Measurements from ENCODE around the gene UBE3C. TPM values are rescaled to one million over a fixed set of nuclear protein-coding genes. Genes with fewer than 3 reads are reported as not detected.

Gene UBE3C
- polyA plus RNA-seq, 1 donor from 2014 or later: 39.0 TPM

DNA sequence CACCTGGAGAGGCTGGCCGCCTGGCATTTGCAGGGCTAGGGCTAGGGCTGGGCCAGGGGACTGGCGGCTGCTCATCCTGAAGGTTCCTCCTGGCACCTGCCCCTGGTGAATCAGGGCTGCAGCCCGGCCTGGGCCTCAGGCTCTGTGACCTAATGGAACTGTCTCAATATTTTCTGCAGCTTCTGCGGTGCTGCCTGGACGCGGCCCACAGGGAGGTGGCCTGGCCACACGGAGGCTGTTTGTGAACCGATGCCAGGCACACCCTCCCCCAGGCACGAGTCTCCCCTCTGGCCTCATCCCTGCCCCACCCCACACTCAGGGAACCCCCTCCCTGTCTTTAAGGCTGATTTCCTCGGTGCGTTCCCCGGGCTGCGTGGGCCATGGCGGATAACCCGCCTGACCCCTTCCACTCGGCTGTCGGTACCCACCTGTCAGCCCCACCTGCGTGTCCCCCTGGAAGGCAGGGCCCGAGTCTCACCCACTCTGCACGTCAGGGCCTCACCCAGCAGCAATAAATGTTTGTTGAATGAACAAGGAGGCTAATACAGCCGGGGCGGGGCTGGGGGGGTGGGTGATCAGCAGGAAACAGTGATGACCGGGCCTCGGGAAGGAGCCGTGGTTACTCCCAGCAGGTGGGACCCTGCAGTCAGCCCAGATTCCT lies 143.5 kb downstream of the UBE3C start:
- H3F3A ChIP-seq (ENCODE audit: insufficient read depth, low read length, poor library complexity, severe bottlenecking): no peaks in the 10 kb centered on the region
- H3K27me3 ChIP-seq (ENCODE audit: insufficient read depth, low read depth, low read length): no peaks in the 10 kb centered on the region
- H3K27ac ChIP-seq (ENCODE audit: low read length): no peak overlapping the region
- TF ChIP-seq EZH2 (IDR thresholded peaks at IDR 0.05; ENCODE audit: borderline replicate concordance, insufficient read depth, low read length, poor library complexity, severe bottlenecking) (no peak), EP300 (conservative IDR thresholded peaks at IDR 0.05; ENCODE audit: poor library complexity, severe bottlenecking) (no peak), TAF1 (IDR thresholded peaks at IDR 0.05; ENCODE audit: low read depth) (no peak), SMC3 (conservative IDR thresholded peaks at IDR 0.05; ENCODE audit: poor library complexity) (no peak)
- no peaks in the 10 kb centered on the region for H3K9me2 ChIP-seq (ENCODE audit: insufficient read depth, low read length)
- H3K4me3 ChIP-seq (ENCODE audit: low read length): no peak overlapping the region
- H2AFZ ChIP-seq (ENCODE audit: low read depth, low read length): no peak overlapping the region
- H3K9ac ChIP-seq (ENCODE audit: low read length): no peak overlapping the region
- H3K9me3 ChIP-seq (ENCODE audit: low read length): no peaks in the 10 kb centered on the region
- H4K20me1 ChIP-seq (ENCODE audit: insufficient read depth): no peaks in the 10 kb centered on the region
- no peaks in the 10 kb centered on the region for H3K36me3 ChIP-seq (ENCODE audit: insufficient read depth, low read length)
- no peaks in the 10 kb centered on the region for H3K79me2 ChIP-seq (replicated peaks; ENCODE audit: insufficient read depth, low read length)
- H3K4me2 ChIP-seq (ENCODE audit: low read length): no peak overlapping the region

DNA sequence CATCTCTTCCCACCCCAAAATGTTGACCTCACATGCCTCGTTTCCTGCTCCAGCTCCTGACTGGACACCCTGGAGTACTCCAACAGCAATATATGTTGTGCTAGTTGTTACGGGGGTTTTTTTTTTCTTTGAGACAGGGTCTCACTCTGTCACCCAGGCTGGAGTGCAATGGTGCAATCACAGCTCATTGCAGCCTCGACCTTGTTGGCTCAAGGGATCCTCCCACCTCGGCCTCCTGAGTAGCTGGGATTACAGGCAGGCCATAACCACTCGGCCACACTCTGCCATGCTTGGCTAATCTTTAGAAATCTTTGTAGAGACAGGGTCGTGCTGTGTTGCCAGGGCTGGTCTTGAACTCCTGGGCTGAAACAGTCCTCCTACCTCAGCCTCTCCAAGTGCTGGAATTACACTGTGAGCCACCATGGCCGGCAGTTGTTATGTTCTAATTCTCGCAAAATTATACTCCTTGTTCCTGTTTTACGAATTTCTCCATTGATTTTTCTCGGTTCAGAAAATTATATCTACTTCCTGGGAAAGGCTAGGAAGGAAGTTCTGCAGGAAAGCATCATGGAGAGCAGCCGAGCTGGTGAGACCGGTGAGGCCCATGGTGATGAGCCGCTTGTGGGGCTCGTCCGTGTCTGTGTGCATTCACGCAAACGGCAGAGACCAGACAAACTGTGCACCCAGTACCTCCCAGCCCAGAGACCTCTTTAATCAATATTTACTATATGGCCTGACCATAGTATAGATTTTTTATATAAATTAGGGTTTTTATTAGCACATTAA lies 145.7 kb downstream of the UBE3C start:
- Histone ChIP-seq H4K20me1 (ENCODE audit: insufficient read depth) (no peaks in the 10 kb centered on the region), H3K4me2 (ENCODE audit: low read length) (no peak overlapping the region), H3K9ac (ENCODE audit: low read length) (no peak overlapping the region), H3F3A (ENCODE audit: insufficient read depth, low read length, poor library complexity, severe bottlenecking) (no peaks in the 10 kb centered on the region), H2AFZ (ENCODE audit: low read depth, low read length) (no peak overlapping the region), H3K9me3 (ENCODE audit: low read length) (no peaks in the 10 kb centered on the region), H3K36me3 (ENCODE audit: insufficient read depth, low read length) (no peaks in the 10 kb centered on the region), H3K4me3 (ENCODE audit: low read length) (no peak overlapping the region), H3K27me3 (ENCODE audit: insufficient read depth, low read depth, low read length) (no peaks in the 10 kb centered on the region), H3K9me2 (ENCODE audit: insufficient read depth, low read length) (no peaks in the 10 kb centered on the region), H3K27ac (ENCODE audit: low read length) (no peak overlapping the region), H3K79me2 (replicated peaks; ENCODE audit: insufficient read depth, low read length) (no peaks in the 10 kb centered on the region)
- TF ChIP-seq EP300 (conservative IDR thresholded peaks at IDR 0.05; ENCODE audit: poor library complexity, severe bottlenecking) (no peak), POLR2AphosphoS5 (IDR thresholded peaks at IDR 0.05) (no peak), MXI1 (conservative IDR thresholded peaks at IDR 0.05; ENCODE audit: poor library complexity, severe bottlenecking) (no peak), EZH2 (IDR thresholded peaks at IDR 0.05; ENCODE audit: borderline replicate concordance, insufficient read depth, low read length, poor library complexity, severe bottlenecking) (no peak), RAD21 (conservative IDR thresholded peaks at IDR 0.05) (no peak), SMC3 (conservative IDR thresholded peaks at IDR 0.05; ENCODE audit: poor library complexity) (no peak), TAF1 (IDR thresholded peaks at IDR 0.05; ENCODE audit: low read depth) (no peak)
- TF ChIP-seq, protein P1, sequence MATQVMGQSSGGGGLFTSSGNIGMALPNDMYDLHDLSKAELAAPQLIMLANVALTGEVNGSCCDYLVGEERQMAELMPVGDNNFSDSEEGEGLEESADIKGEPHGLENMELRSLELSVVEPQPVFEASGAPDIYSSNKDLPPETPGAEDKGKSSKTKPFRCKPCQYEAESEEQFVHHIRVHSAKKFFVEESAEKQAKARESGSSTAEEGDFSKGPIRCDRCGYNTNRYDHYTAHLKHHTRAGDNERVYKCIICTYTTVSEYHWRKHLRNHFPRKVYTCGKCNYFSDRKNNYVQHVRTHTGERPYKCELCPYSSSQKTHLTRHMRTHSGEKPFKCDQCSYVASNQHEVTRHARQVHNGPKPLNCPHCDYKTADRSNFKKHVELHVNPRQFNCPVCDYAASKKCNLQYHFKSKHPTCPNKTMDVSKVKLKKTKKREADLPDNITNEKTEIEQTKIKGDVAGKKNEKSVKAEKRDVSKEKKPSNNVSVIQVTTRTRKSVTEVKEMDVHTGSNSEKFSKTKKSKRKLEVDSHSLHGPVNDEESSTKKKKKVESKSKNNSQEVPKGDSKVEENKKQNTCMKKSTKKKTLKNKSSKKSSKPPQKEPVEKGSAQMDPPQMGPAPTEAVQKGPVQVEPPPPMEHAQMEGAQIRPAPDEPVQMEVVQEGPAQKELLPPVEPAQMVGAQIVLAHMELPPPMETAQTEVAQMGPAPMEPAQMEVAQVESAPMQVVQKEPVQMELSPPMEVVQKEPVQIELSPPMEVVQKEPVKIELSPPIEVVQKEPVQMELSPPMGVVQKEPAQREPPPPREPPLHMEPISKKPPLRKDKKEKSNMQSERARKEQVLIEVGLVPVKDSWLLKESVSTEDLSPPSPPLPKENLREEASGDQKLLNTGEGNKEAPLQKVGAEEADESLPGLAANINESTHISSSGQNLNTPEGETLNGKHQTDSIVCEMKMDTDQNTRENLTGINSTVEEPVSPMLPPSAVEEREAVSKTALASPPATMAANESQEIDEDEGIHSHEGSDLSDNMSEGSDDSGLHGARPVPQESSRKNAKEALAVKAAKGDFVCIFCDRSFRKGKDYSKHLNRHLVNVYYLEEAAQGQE (IDR thresholded peaks at IDR 0.05; ENCODE audit: borderline replicate concordance): no peak
- TF ChIP-seq, protein P2, sequence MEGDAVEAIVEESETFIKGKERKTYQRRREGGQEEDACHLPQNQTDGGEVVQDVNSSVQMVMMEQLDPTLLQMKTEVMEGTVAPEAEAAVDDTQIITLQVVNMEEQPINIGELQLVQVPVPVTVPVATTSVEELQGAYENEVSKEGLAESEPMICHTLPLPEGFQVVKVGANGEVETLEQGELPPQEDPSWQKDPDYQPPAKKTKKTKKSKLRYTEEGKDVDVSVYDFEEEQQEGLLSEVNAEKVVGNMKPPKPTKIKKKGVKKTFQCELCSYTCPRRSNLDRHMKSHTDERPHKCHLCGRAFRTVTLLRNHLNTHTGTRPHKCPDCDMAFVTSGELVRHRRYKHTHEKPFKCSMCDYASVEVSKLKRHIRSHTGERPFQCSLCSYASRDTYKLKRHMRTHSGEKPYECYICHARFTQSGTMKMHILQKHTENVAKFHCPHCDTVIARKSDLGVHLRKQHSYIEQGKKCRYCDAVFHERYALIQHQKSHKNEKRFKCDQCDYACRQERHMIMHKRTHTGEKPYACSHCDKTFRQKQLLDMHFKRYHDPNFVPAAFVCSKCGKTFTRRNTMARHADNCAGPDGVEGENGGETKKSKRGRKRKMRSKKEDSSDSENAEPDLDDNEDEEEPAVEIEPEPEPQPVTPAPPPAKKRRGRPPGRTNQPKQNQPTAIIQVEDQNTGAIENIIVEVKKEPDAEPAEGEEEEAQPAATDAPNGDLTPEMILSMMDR (IDR thresholded peaks at IDR 0.05; ENCODE audit: poor library complexity, severe bottlenecking): no peak

Data from neural cell (in vitro differentiated cells).